GOT3 (cell line): ENCODE measurements around the gene MAEA.

Experiments
- DNase-seq: peaks from one replicate; lab custom pipeline; 2025; ENCODE audit warnings: mixed read lengths; lab: John Stamatoyannopoulos, UW

Gene MAEA

DNA sequence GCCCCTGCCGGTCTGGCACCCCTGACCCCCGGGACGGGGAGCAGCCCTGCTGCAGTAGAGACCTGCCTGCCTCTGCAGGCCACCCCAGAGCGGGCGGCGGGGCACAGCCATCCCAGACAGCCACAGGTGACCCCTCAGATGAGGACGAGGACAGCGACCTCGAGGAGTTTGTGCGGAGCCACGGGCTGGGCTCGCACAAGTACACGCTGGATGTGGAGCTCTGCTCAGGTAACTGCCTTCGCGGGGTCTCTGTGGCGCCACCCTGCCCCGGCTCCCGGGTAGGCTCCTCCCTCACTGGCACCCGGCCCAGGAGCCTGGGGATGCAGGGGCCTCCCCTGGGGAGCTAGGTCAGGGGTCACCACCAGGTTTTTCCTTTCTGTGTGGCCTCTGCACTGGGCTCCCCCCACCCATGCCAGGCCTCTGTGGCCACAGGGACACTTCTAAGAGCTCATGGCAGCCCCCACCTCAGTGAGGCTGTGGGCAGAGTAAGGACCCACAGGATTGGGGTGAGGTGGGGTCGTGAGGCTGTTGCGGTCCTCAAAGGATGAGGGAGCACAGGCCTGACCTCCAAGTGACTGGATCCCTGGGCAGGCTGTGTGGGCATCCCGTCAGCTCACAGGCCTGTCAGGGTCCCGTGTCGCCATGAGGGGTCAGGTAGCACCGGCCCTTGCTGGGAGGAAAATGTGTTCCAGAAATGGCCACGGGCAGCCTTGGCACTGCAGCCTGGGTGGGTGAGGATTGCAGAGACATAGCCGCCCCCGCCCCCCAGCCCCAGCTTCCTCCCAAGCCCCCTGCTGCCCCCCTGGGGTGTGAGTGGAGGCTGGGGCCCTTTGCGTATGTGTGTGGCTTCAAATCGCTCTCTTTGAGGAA, 63.7 kb downstream of the MAEA start:
- no peak for DNase-seq

DNA sequence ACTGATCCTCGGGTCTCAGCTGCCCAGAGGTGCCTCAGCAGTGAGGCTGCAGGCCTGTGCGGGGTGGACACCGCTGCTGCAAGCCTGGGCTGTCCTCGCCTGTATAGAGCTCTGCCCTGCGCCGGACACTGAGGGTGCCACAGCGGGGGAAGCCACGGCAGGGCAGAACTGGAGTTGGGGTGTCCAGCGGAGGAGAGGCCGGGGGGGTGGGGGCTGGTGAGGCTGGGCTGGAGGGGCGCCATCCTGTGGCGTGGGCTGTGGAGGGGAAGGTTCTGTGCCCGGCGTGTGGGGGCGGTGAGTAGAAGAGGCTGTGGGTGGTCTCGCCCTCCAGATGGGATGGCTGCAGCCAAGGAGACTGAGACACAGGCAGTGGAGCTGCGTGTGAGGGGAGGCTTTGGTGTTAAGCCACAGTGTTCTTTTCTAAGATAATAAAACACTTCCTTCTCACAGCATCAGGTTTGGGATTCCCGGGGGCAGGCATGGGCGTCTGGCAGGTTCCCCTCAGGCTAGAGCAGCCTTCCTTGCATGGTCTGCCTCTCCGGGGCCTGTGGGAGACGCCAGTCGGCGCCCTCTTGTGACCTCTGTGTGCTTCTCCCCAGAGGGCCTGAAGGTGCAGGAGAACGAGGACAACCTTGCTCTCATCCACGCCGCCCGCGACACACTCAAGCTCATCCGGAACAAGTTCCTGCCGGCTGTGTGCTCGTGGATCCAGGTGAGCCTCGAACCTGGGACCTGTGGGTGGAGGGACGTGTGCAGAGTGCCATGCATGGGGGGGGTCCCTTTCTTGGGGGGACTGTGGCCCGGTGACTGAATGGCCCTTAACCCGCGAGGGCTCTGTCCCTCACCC, 64.7 kb downstream of the MAEA start:
- no peak for DNase-seq

DNA sequence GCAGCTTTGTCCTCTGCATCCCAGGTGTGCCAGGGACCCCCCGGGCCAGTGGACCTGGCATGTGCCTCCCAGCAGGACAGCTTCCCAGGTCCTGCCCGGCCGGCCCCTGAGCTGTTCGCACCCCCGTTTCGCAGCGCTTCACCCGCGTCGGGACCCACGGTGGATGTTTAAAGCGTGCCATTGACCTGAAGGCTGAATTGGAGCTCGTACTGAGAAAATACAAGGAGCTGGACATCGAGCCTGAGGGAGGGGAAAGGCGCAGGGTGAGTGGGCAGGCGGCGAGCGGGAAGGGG, 65.2 kb downstream of the MAEA start:
- DNase-seq = no peak

DNA sequence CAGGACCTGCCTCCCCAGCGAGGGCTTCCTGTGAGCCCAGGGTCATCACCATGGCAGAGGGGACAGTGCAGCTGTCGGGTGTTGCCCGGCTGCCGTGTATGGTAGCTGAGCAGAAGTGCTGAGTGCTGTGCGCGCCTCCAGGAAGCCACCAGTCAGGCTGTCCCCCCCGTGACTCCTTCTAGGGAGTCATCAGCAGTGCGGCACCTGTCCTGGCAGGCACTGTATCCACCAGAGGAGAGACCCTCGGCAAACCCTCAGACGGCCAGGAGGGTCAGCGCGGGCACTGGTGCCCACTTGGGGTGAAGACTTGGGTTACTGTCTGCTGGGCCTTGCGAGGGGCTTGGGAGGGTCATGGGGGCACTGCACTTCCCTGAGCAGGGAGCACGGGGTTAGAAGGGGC, 65.7 kb downstream of the MAEA start:
- DNase-seq = no peak

DNA sequence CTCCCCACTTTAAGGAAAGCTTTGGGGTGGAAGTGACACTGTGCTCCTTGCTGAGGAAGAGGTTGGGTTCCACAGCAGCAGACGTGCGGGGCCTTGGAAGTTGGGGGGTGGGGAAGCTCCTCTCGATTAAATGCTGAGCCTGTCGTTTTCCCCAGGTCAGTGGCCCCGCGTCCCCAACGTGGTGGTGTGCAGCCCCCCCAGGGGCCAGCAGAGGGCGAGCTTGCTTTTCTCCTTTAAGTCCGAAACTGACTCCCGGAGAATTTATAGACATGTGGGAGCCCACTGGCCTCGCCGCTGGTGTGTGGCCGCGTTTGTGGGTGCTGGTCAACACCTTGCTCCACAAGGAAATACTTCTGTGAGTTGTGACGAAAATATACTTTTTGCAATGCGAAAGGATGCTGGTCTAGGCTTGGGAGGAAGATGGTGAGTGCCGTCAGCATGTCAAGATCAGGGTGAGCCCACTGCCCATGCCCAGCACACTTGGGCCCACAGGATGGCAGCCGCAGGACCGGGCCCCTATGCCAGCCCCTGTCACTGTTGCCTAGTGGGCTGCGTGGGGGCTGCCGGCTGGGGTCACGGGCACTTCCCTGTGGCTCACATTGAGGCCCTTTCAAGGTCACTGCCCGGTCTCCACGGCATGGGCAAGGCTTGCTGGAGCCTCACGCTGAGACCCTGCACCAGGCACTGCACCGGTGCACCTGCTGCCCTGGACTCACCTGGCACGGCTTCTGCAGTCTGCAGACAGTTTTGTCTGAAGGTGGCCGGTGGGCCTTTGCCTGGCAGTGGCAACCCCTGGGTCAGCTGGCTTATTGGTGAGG, 66.7 kb downstream of the MAEA start:
- no peak for DNase-seq

DNA sequence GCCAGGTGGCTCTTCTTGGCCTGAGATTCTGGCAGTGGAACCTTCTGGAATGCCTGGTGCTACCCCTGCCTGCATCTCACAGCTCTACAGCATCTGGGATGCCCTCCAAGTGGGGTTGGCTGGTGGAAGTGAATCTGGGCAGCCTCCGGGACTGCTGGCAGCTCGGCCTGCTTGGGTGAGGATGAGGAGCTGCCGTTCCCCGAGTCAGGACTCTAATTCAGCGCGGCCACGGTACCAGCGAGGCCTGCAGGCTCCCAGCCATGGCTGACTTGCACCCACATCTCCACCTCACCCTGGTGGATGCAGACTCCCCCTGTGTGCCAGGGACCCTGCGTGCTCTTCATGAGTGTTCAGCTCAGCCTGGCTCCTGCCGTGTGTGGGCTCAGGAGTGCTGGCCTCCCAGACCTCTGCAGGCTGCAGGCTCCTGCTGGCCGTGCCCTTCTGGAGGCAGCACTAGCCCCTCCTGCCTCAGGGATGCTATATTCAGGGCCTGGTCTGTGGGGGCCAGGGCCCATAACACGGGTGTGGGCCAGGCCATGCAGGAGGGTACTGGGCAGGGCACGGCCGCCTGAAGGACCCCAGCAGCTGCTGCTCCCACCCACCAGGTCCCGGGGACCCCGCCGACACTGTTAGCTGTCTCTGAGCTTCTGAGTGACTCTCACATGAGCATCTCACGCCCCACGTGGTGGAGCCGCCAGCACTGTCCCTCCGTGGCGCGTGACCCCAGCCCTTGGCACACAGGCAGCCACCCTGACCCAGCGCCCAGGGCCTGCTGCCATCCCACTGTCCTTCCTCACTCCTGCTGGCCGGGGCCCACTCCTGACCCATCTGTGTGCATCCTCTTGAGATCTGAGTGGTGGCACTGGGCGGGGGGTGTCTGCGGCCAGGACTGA, 67.9 kb downstream of the MAEA start:
- no peak for DNase-seq

DNA sequence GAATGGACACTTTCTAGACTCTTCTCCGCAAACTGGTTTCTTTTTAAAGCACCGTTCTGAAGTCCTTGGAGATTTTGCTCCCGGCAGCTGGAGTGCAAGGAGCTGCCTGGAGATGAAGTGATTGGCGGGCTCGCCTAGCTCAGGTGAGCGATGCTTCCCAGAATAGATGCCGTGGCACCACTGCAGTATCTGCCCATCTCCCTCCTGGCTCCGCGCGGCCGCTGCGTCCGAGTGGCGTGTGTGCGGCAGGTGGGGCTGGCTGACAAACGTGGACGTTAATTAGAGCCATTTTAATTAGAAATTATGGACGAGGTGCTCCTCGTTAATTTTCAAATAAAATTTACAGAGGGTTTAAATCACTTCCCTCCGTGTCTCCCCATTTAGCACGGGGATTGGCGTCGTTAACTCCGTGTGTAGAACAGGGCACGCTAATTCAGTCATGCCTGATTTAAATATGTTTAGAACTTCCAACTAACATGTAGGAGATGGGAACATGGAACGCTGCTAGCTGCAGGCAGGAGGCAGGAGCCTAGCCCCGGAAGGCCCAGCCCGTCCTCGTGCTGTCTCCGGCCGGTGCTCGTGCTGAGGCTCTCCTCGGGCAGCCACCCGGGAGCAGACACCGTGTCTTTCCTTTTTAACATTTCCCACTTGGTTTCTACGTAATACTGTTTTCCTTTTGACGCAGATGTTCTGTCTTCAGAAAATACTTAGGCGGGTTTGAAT, 68.9 kb downstream of the MAEA start:
- DNase-seq = no peak

DNA sequence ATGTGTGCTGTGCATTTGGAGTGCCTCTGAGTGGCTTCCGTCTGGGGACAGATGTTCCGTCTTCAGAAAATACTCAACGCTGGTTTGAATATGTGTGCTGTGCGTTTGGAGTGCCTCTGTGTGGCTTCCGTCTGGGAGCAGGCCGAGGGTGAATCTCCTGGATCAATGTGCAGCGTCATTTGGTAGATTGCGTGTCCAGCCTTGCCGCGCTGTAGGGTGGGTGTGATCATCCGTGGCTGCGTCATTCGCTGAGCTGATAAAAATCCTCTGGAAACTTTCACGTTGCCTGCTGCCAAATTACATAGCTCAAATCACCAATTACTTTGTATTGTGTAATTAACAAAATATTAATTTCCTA, 69.4 kb downstream of the MAEA start:
- no peak for DNase-seq

DNA sequence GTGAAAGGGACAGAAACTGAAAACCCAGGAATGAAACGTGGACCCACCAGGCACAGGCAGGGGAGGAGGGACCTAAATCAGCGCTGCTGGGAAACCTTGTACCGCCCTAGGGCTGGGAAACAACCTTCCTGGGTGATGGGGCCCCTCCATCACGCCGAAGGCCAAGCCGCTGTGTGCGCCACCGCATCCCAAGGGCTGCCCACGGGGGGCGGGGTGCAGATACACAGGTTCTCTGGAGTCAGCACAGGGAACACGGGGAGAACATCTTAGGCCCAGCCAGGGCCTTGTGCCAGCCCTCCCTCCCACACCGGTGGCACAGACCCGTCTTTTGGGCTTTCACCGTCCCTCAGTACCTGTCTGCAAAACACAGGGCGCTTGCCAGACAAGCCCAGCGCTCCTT, 70.3 kb downstream of the MAEA start:
- DNase-seq = no peak

DNA sequence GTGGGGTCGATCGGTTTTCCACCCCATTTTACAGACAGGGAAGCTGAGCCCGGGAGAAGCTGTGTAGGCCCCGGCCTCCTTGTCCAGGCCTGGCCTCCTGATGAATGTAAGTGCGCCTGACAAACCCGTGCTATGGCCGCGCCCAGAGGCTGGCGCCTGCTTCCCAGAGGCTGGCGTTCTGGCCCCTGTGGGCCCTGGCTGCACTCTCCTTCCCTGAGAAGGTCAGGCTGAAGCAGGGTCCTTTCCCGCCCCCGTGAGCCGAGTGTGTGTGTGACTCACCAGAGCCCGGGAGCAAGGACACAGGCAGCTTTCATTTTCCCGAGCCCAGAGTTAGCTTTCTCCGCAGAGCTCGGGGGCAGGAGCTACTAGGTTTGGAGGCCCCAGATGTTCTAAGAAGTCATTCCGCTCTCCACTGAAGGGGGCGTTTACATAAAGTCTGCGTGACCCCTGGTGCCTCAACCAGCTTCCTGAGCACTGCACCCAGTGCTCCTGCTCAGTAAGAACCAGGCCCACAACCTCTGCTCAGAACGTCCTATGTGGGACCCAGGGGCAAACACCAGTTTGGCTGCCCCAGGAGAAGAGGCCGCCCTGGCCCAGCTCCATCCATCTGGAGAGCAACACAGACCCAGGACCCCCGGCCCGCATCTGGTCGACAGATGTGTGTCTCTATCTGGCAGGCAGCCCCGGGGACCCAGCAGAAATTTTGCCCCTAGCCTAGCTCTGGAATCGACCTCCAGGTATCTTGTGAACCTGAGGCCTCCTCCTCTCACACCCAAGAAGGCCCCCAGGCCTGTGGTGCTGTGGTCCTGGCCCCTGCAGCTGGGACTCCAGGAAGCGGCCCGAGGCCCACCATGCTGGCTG, 71.0 kb downstream of the MAEA start:
- DNase-seq = no peak

DNA sequence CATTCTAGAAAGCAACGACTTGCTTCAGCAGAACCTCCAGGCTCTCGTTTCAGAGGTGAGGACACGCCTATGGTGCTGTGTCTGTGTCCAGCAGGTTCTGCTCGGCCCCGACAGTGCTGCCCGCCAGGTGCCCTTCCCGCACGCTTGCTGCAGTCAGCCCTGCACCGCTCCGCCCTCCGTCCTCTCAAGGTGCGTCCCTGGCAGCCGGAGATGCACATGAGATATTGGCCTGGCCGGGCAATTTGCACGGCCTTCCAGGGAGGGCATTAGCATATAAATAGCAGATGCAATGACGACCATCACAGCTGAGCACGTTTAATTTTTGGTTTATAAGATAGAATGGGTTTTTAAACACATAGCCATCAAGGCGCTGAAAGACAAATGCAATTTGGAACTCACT, 71.7 kb downstream of the MAEA start:
- DNase-seq = no peak

DNA sequence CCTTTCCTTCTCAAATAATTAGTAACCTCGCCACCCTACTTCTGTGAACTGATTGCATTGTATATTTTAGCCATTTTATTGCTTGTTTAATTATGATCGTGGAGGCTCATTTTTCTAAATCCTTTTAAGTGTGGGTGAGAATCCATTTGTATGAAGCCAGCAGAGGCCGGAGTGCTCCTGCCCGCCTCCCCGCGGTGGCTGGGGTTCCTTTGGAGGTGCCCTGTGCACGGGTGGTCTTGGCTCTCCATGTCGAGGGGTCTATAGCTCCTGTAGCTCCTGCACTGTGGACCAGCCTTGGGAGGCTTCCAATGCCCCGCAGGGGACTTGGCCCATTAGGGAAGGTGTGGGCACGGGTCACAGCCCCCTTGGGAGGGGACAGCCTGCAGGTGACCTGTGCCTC, 72.4 kb downstream of the MAEA start:
- no peak for DNase-seq

DNA sequence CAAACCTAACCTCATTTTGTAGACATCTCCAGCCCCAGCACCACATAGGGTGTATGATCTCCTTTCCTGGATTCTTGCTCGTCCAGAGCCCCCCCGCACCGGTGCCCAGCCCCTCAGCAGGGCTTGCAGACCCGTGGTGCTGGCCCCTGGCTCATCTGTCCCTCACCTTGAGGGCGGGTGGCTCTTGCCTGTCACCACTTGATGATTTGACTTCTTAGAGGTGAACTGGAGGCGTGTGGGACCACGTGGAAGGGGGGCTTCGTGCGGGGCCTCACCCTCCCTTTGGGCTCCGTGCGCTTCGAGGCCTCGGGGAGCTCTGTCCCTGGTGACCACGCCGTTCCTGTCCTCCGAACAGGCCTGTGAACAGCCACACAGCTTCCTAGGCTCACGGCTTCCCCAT, 72.8 kb downstream of the MAEA start:
- DNase-seq = no peak

DNA sequence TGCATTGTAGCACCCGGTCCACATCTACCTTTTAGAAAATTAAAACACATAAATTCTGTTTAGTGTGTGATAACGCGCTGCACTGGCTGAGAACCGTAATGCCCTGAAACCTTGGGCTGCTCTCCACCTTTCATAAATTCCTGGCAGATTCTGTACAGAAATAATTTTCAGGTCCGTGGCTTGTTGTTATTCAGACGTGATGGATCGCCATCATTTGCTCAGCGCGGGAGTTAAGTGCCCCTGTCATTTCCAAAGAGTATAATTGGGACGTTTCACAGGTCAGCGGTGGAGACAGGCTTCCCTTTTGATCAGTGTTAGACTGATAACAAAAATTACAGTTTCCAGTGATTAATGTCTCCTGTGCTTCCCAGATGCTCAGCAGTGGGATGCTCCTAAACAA, 73.8 kb downstream of the MAEA start:
- DNase-seq = no peak

DNA sequence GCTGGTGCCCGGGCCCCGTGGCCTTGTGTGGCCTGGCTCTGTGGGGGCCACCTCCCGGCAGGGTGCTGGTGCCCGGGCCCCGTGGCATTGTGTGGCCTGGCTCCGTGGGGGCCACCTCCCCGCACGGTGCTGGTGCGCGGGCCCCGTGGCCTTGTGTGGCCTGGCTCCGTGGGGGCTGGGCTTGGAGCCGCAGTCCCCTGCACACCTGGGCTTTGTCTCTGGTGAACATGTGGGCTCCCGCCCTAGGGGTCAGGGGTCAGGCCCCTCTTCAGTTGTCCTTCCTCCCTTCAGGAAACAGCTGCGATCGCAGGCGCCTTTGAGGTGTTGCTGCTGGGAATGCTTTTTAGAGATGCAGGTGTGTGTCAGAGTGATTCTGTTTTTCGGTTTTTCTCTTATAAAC, 74.5 kb downstream of the MAEA start:
- DNase-seq = no peak

DNA sequence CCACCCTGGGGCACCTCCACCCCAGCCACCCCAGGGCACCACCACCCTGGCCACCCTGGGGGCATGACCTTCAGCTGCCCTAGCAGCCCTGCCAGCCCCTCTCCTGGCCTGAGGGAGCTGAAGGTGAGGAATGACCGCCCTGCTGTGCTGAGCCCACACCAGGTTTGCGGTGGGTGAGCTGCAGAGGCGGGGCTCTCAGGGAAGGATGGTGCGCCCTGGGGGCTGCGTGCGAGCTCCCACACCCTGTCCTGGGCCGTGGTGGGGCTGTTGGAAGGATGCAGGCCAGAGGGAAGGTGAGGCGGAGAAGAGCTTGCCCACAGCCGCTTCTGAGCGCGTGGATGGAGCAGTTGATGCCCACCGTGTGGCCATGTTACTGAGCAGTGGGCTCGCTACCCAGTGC, 75.1 kb downstream of the MAEA start:
- no peak for DNase-seq

DNA sequence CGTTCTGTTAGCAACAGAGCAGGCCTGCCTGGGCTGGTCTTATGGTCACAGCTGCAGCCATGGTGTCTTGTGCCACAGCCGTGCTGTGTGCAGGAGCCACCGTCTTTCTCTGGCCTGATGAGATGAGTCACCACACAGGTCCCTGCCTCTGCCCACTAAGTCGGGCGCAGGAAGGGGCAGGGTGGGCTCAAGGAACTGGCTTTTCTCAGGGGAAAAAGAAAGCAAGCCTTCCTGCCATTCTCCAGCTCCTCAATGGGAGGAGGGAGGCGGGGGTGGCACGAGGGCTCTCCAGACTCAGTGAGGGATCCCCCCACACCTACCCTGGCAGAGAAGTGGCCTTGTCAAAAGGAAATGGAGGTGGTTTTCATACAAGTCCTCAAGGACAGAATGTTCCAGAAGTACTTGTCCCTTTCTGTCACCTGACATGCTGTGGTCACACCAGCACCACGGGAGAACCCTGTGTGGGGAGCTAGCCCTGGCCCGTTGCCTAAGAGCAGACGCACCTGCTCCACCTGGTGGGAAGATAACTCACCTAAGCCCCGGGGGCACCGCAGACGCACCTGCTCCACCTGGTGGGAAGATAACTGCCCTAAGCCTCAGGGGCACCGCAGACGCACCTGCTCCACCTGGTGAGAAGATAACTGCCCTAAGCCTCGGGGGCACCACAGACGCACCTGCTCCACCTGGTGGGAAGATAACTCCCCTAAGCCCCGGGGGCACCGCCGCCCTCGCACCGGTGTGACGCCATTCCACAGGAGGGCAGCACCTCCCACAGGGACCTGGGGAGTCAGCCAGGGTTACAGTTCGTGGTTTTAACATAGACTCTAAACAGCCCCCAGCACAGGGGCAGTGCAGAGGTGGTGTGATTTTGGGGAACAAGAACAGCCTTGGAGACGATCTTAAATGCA, 75.8 kb downstream of the MAEA start:
- no peak for DNase-seq

DNA sequence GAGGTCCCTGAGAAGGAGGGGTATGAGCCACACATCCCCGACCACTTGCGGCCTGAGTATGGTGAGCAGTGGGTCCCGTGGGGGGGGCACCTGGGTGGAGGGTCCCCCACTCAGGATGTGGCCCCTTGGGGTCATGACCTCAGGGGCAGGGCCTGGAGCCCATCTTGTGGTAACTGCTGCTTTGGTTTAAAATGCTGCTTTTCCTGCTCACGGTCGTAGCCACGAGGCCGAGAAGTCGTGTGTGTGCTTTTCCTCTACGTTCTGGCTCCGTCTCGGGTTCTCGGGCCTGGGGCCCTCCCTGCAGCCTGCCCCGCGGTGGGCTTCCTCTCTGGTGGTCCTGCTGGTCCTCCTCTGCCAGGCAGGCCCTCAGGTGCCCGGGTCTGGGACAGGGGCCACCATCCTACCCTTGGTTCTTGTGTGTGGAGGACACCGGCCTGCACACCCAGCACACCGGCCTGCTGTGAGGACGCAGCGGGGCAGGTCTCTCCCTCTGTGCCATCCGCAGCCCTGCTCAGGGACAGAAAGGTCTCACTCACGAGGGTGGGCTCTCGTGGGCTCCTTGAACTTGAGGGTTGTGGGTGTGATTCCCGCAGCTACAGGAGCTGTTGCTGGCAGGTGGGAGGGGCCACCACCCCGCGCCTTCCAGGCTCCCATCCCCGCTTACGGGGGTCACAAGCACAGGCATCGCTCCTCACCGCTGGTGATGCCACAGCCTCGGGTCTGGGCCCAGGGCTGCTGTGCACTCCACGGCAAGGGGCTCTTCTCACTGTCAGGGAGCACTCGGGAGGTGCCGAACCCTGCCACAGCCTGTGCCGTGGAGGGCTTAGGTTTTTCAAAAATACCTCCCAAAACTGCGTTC, 76.9 kb downstream of the MAEA start:
- no peak for DNase-seq
